Fibroblast of lung (primary cell): ENCODE data around the gene DENND1A. TPM values are rescaled to one million over a fixed set of nuclear protein-coding genes. Genes with fewer than 3 reads are reported as not detected.

Experiments
- DNase-seq, 2 donors: peaks; one replicate each; pipeline versions ENCODE4 v3.0.0 to v3.0.0-alpha.2; 2010; ENCODE audit warnings: low read depth in 2 of 2
- H2AFZ ChIP-seq: 2 replicates; pipeline ENCODE4 v1.5.1; 2012; ENCODE audit warnings: low read length, control low read depth, inconsistent platforms
- H3K27ac ChIP-seq: 2 replicates; pipeline ENCODE4 v1.5.1; 2011; ENCODE audit warnings: low read length, control low read depth; ENCODE audit not compliant: insufficient read depth
- H3K27me3 ChIP-seq: 2 replicates; pipeline ENCODE4 v1.5.1; 2011; ENCODE audit warnings: mild to moderate bottlenecking, low read length; ENCODE audit not compliant: control insufficient read depth, insufficient read depth
- H3K36me3 ChIP-seq: 2 replicates; pipeline ENCODE4 v1.5.1; 2011; ENCODE audit warnings: low read length; ENCODE audit not compliant: control insufficient read depth, insufficient read depth
- H3K4me1 ChIP-seq: 2 replicates; pipeline ENCODE4 v1.5.1; 2011; ENCODE audit warnings: low read length; ENCODE audit not compliant: control insufficient read depth, insufficient read depth; ENCODE audit errors: extremely low read depth
- H3K4me2 ChIP-seq: 2 replicates; pipeline ENCODE4 v1.5.1; 2011; ENCODE audit warnings: low read length, control low read depth; ENCODE audit not compliant: insufficient read depth; ENCODE audit errors: extremely low read depth
- H3K4me3 ChIP-seq, 4 experiments: fragments of 200-600 bp in 1 of 4; sonication (generic) in 1 of 4; replicated peaks in 1 of 4; 2 replicates each; pipeline ENCODE4 v1.5.1; 2011 to 2016; ENCODE audit warnings: low read length in 4 of 4, low read depth in 3 of 4, mild to moderate bottlenecking in 3 of 4, control low read depth in 2 of 4, inconsistent platforms in 1 of 4, mixed read lengths in 1 of 4; ENCODE audit not compliant: insufficient read depth in 1 of 4; ENCODE audit errors: control extremely low read depth in 1 of 4
- H3K79me2 ChIP-seq: 2 replicates; pipeline ENCODE4 v1.5.1; 2012; ENCODE audit warnings: mild to moderate bottlenecking, low read length, inconsistent platforms; ENCODE audit not compliant: control insufficient read depth, insufficient read depth
- H3K9ac ChIP-seq: 2 replicates; pipeline ENCODE4 v1.5.1; 2011; ENCODE audit warnings: mild to moderate bottlenecking, low read length, control low read depth; ENCODE audit not compliant: insufficient read depth
- H3K9me3 ChIP-seq: 2 replicates; pipeline ENCODE4 v1.5.1; 2012; ENCODE audit warnings: low read depth, low read length; ENCODE audit not compliant: control insufficient read depth, insufficient read depth
- H4K20me1 ChIP-seq: 2 replicates; pipeline ENCODE4 v1.5.1; 2011; ENCODE audit warnings: low read length; ENCODE audit not compliant: control insufficient read depth, insufficient read depth; ENCODE audit errors: extremely low read depth
- EZH2 ChIP-seq: IDR thresholded peaks from 2 replicates; pipeline ENCODE4 v1.5.1; 2012; ENCODE audit warnings: low read length, control low read depth, mild to moderate bottlenecking; ENCODE audit errors: missing control alignments
- polyA plus RNA-seq, 2 donors: library from polyadenylated mRNA; depleted of rRNA in 1 of 2; stranded (reverse) in 1 of 2; unstranded in 1 of 2; fragments of >200 nt; gene quantifications; 2 replicates each; pipeline ENCODE4 v1.2.1, GENCODE V29; 2011 to 2012; ENCODE audit warnings: missing spikeins in 1 of 2
- total RNA-seq: library from RNA; depleted of rRNA; stranded (reverse); fragments of >200 nt; gene quantifications from 2 replicates; pipeline ENCODE4 v1.2.1, GENCODE V29; 2014
- TF ChIP-seq, protein P1 (sequence below), 2 donors: IDR thresholded peaks in 1 of 2; conservative IDR thresholded peaks in 1 of 2; 1 replicate in 1 of 2; 2 replicates in 1 of 2; pipeline ENCODE4 v1.5.1; 2011 to 2012; ENCODE audit warnings: low read length in 2 of 2, control low read depth in 1 of 2, inconsistent platforms in 1 of 2, low read depth in 1 of 2, mild to moderate bottlenecking in 1 of 2

The DENND1A gene
- total and polyA plus RNA-seq, 2 donors (not counting 1 experiment from before 2014, with no cell fraction given) = 13.0 to 18.3 TPM

DNA sequence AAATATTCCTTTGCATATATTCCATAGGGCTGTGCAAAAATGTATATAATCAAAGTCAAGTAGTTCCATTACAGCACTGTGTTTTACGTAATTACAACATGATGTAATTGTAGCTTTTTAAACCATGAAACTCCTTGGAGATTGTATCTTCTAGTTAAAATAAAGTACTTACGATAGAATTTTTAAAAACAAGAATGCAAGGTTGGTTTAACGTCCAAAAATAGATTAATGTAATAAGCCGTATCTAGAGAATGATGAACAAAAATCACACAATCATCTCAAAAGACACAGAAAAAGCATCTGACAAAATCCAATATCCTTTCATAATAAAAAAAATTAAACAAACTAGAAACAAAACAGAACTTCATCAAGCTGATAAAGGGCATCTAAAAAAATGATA, 86.2 kb downstream of the DENND1A start:
- Histone ChIP-seq H3K4me3 (no peak overlapping the region), H3K9me3 (no peaks in the 10 kb centered on the region), H3K9ac (no peak overlapping the region), H4K20me1 (no peaks in the 10 kb centered on the region), H3K4me2 (no peak overlapping the region), H3K4me1 (no peaks in the 10 kb centered on the region), H3K79me2 (no peaks in the 10 kb centered on the region), H3K36me3 (no peaks in the 10 kb centered on the region), H3K27me3 (no peaks in the 10 kb centered on the region), H2AFZ (no peak overlapping the region), H3K27ac (no peak overlapping the region)
- TF ChIP-seq EZH2 = no peak
- no peak for DNase-seq

DNA sequence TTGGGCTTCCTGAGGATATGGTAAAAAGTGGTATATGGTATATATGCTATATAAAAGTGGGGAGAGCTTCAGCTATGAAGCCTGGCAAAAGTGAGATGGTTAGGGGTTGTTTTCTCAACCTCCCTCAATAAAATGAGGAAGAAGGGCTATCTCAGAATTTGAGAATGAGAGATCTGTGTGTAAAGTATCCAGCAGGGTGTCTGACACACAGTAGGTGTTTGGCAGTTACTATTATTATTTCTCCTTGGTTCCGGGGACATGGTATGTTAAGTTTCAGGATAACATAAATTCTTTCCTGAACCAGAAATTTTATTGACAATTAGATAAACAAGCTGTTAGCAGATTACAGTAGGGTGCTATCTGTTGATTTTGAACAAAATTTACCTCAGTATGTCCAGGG, 94.1 kb downstream of the DENND1A start:
- Histone ChIP-seq H3K79me2 (no peaks in the 10 kb centered on the region), H2AFZ (no peak overlapping the region), H3K9ac (no peak overlapping the region), H3K9me3 (no peaks in the 10 kb centered on the region), H3K4me2 (no peak overlapping the region), H4K20me1 (no peaks in the 10 kb centered on the region), H3K4me3 (no peak overlapping the region), H3K27me3 (no peaks in the 10 kb centered on the region), H3K27ac (no peak overlapping the region), H3K4me1 (no peaks in the 10 kb centered on the region), H3K36me3 (no peaks in the 10 kb centered on the region)
- DNase-seq = no peak
- TF ChIP-seq, protein P1, sequence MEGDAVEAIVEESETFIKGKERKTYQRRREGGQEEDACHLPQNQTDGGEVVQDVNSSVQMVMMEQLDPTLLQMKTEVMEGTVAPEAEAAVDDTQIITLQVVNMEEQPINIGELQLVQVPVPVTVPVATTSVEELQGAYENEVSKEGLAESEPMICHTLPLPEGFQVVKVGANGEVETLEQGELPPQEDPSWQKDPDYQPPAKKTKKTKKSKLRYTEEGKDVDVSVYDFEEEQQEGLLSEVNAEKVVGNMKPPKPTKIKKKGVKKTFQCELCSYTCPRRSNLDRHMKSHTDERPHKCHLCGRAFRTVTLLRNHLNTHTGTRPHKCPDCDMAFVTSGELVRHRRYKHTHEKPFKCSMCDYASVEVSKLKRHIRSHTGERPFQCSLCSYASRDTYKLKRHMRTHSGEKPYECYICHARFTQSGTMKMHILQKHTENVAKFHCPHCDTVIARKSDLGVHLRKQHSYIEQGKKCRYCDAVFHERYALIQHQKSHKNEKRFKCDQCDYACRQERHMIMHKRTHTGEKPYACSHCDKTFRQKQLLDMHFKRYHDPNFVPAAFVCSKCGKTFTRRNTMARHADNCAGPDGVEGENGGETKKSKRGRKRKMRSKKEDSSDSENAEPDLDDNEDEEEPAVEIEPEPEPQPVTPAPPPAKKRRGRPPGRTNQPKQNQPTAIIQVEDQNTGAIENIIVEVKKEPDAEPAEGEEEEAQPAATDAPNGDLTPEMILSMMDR (conservative IDR thresholded peaks at IDR 0.05 in 1 of 2, IDR thresholded peaks at IDR 0.05 in 1 of 2; ENCODE audit: low read depth in 1 of 2, low read length in 2 of 2) = no peak
- TF ChIP-seq EZH2 = no peak

DNA sequence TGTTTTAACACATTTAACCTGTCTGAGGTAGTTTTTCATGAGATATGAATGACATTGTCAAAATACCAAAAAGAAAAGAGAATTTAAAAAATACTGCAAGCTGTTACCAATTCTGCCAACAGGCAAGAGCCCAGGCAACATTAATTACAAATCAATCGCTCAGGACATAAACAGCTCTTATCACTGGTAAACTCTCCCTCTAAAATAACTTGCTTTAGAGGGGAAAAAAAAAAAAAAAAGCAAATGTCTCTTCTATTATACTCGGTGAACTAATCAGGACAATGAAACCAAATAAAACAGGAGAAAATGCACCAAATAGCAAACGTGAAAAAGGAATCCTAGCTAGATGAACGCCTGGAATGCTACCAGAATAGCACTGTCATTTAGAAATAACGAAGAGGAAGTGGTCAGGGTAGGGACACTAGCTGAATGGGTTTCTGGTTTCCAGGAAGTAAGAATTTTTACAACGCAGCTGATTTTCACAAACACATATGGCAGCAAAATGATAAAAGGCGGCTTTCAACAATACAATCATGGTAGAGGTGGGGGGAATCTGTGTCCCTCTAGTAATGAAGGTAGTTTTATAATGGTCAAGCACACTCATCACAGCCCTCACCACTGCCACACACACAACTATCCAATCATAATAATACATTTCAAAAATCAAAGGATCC, 94.9 kb downstream of the DENND1A start:
- no peaks in the 10 kb centered on the region for H4K20me1 ChIP-seq
- H3K9ac ChIP-seq = no peak overlapping the region
- TF ChIP-seq EZH2 = no peak
- TF ChIP-seq, protein P1 (conservative IDR thresholded peaks at IDR 0.05 in 1 of 2, IDR thresholded peaks at IDR 0.05 in 1 of 2; ENCODE audit: low read depth in 1 of 2, low read length in 2 of 2) = no peak
- H3K9me3 ChIP-seq = no peaks in the 10 kb centered on the region
- no peaks in the 10 kb centered on the region for H3K79me2 ChIP-seq
- peak; percentile 43 to 57 for DNase-seq
- H3K4me3 ChIP-seq = peak overlapping the region in 1 of 4 experiments; percentile 40
- no peaks in the 10 kb centered on the region for H3K4me1 ChIP-seq
- H2AFZ ChIP-seq = no peak overlapping the region
- H3K27me3 ChIP-seq = no peaks in the 10 kb centered on the region
- peak overlapping the region; percentile 17 for H3K4me2 ChIP-seq
- no peak overlapping the region for H3K27ac ChIP-seq
- H3K36me3 ChIP-seq = no peaks in the 10 kb centered on the region
